ENCODE measurements around the gene PLBD2.

DNA sequence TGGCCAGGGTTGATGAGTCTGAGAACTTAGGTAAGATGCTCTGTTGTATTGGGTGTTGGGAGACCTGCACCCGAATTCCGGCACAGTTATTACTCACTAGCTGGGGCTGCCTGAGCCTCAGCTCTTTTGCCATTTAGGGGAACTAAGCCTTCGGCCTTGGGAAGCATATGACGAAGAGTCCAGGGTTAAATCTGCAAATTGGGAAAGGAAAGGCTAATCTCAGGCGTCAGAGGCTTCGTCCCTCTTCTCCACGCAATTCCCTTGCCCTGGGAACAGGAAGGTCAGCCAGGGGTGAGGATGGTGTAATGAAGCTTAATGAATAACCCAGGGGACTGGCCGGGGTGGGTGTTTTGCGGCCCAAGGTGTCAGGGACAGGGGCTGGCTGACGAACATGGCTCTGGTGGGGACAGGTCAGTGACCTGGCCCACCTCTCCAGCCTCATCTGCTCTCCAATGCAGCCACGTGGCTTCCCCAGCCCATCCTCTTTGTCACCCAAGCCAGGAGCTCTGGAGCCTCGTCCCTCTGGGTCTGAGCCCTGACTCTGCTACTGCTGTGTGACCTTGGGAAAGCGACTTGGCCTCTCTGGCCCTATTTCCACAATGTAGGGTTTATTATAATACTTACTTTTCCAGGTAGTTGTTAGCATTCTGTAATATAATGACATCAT, 60.0 kb downstream of the PLBD2 start:
- TF ChIP-seq, protein P1, sequence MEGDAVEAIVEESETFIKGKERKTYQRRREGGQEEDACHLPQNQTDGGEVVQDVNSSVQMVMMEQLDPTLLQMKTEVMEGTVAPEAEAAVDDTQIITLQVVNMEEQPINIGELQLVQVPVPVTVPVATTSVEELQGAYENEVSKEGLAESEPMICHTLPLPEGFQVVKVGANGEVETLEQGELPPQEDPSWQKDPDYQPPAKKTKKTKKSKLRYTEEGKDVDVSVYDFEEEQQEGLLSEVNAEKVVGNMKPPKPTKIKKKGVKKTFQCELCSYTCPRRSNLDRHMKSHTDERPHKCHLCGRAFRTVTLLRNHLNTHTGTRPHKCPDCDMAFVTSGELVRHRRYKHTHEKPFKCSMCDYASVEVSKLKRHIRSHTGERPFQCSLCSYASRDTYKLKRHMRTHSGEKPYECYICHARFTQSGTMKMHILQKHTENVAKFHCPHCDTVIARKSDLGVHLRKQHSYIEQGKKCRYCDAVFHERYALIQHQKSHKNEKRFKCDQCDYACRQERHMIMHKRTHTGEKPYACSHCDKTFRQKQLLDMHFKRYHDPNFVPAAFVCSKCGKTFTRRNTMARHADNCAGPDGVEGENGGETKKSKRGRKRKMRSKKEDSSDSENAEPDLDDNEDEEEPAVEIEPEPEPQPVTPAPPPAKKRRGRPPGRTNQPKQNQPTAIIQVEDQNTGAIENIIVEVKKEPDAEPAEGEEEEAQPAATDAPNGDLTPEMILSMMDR (IDR thresholded peaks at IDR 0.05): no peak
- no peak for TF ChIP-seq POLR2A (IDR thresholded peaks at IDR 0.05)
